NCI-H1092 (cell line): Measurements from ENCODE around the gene KHNYN.
"Not testable (repeated sequence)": the region's sequence is repeated elsewhere in the genome, so short reads cannot be mapped to it uniquely, and the experiment has no call there.

Experiments
- DNase-seq: peaks from one replicate; lab custom pipeline; 2025; lab: John Stamatoyannopoulos, UW

The KHNYN gene

DNA sequence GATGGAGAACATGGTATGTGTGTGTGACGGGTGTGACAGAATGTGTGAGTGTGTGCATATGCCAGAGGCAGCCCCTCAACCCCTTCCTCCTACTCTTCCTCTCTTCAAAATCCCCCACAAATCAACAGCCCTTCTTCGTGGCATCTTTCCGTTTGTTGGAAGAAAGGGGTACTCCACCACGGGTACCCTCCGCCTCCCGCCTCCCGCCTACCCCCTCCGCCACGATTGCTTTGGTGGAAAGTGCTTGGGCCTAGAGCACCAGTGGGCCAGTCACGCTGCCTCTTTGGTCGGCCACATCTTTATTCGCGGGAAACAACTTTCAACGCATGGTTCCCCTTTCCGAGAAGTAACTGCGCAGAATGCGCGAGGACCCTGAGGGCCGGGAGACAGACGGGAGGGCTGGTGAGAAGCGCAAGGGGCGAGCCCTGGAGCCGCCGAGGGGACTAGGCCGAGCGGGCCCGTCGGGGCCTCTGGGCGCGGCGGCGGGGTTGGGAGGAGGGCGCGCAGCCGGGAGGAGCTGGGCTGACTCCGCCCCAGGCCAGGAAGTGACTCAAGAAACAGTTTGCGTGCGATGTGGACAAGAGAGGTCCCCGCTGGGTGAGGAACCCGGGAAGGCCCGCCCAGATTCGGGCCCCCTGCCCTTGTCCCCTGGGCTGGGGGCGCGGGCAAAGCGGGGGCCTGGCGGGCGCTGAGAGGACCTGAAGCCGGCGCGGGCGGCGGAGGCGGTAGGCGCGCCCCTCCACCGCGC lies at the start of gene KHNYN, which contains the start of gene CBLN3:
TSS of gene KHNYN (plus strand) at position 560 of the 748 bp plus-strand sequence. CDS start 777 bp downstream, outside the sequence.
TSS of gene CBLN3 (minus strand) at position 274 of the 748 bp plus-strand sequence. CDS start 614 bp downstream, outside the sequence.
- DNase-seq: peak; percentile 77

DNA sequence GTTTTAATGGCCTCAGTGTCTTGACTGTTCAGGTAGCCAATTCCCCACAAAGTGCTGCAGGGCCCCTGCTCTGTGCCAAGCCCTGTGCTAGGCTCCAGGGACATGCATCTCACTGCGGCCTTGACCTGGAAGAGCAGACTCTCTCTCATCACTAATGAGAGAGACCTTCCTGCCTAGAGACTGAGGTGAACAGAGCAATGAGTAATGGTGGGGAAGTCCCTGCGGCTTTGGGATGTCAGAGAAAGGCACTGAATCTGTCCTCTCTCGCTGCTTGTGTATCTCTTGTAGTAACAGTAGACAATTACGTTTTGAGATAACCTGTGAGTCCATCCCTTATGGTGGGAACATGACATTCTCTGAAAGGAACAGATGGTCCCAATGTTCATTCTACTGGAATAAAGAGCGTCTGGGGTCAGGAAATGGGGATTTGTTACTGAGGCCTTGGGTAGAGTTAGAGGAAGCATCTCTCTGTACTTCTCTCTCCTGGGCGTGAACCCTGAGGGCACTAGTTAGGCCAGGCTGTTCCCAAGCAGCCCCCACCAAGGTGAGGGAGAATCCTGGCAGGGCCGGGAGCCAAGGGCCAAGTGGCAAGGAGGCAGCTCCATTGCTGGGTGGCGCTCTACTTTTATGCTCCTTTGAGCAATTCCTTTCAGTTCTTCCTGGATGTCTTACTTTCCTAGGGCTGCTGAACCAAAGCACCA lies 48.2 kb upstream of the KHNYN start:
- DNase-seq: no peak

DNA sequence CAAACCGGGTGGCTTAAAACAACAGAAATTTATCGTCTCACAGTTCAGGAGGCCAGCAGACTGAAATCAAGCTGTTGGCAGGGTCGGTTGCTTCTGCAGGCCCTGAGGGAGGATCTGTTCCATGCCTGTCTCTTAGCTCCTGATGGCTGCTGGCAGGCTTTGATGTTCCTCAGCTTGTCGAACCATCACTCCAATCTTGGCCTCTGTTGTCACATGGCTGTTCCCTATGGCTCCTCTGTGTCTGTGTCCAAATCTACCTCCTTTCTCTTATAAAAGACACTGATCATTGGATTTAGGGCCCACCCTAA lies 47.7 kb upstream of the KHNYN start:
- no peak for DNase-seq

DNA sequence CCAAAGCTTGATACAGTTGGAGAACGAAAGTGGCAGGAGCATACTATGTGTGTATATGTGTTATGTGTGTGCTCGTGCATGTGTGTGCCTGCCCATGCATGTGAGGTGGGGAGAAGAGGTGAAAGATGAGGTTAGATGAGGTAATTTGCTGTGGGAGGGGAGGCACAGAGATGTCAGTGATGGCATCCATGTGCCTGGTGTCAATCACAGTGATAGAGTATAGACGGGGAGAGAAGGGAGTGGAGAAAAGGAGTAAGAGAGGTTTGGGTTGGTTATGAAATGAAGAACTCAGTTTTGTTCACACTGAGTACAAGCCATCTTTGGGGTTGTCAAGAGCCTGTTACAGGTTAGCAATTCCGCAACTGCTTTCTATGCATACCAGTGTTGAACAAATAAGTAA lies 45.6 kb upstream of the KHNYN start:
- DNase-seq: no peak

DNA sequence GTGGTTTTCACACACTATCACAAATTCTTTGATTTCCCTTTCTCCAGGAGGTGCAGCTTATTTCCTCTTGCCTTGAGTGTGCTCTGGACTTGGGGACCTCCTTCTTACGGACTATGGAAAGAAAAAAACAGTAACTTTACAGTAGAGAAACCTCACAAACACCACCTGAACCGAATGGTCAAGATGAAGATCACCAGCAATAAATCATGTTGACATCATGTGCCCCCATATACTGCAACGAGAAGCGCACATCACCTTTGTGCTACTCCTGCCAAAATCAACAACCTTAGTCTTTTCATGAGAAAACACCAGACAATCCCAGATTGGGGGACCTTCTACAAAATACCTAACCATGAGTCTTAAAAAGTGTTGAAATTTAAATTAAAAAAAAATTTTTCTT lies 44.2 kb upstream of the KHNYN start:
- DNase-seq: no peak

DNA sequence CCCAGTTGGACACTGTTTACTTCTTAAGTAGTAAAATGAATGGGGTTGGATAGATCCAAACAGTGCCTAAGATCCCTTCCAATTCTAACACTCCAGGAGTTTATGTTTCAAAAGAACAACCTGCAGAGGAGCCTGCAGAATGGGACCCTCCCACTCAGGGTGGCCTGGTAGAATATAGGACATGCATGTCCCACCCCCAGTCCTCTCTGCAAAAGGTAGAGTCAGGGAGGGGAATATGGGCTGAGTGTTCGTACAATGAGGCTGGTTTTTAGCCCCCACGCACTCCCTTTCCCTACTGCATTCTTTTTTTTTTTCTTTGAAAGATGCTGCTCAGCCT lies 42.8 kb upstream of the KHNYN start:
- DNase-seq: no peak

DNA sequence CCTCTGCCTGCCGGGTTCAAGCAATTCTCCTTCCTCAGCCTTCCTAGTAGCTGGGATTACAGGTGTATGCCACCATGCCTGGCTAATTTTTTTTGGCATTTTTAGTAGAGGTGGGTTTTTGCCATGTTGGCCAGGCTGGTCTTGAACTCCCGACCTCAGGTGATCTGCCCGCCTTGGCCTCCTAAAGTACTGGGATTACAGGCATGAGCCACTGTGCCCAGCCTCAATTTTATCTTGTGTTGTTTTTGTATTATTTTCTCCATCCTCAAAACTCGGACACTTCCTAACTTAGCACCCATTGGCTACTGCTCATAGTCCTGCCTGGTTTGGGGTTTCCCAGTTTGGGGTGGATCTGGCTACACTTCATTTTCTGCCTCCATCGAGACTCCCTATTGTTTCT lies 42.2 kb upstream of the KHNYN start:
- not testable (repeated sequence) for DNase-seq

DNA sequence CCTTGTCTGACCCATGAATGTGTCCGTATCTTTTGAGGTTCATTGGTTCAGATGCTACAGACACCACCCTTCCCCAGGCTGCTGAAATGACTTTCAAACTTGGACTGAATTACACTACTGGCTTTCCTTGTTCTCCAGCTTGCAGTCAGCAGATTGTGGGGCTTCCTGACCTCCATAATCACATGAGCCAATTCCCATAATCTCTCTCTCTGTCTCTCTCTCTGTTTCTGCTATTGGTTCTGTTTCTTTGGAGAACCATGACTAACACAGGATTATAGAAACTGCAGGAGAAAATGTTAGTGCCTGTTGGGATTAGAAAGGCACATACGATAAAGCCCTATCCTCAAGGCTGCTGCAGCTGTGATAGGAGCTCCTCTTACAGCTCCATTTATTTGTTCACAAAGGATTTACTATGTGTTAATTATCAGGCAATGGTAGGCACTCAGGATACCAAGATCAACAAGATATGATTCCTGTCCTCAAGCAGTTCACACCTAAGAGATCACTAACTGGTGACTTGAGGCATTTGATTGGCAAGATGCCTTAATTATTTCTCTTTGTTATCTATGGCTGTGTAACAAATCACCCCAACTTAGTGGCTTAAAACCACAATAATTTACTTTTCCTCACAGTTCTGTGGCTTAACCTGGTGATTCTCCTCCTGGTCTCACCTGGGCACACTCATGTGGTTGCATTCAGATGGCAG lies 41.1 kb upstream of the KHNYN start:
- no peak for DNase-seq

DNA sequence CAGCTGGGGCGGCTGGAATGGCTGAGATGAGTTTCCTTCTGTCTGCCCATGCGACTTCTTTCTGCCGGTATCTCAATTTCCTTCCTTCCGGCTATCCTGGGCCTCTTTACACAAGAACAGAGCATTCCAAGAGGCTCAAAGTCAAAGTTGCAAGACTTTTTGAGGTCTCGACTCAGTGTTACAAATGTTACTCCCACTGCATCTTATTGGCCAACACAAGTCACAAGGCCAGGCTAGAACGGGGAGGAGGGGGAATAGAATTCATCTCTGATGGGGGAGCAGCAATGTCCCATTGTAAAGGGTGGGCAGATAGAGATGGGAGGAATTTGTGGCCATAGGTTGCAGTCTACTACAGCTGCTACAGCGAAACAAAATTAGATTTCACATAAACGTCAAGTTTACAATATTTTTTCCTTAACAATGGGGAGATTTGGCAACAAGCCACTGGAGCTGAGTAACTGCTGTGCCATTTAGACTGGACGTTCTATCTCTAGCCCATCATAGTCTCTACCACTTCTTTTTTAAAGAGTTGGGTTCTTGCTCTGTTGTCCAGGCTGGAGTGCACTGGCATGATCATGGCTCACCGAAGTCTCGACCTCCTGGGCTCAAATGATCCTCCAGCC lies 40.4 kb upstream of the KHNYN start:
- no peak for DNase-seq

DNA sequence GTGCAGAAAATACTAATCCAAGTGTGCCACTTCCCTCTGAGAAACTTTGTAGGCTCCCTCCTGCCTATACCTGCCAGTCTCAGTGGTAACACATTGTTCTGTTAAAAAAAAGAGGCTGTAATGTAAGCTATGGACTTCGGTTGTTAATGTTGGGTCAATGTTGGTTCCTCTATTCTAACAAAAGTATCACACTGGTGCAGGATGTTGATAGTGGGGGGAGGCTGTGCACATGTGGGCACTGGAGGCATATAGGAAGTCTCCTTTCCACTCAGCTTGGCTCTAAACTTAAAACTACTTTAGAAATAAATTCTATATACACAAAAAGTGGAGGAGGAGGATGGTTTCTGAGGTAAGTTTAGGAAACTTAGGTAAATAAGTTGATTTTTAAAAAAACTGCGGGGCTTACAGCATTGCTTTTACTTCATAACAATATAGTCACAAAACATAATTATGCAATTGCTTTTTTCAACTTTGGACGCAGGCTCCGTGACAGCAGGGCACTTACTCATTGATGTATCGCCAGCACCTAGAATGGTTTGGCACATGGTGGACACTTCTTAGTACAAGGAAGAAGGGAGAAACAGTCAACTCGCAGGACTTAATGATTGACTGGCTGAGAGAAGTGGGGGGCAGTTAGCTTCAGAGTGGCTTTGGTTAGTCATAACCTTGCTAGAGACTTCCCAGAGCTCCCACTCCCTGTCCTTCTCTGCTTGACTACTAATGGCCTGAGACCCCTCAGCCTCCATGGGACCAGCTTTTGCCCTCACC lies 38.9 kb upstream of the KHNYN start:
- no peak for DNase-seq

DNA sequence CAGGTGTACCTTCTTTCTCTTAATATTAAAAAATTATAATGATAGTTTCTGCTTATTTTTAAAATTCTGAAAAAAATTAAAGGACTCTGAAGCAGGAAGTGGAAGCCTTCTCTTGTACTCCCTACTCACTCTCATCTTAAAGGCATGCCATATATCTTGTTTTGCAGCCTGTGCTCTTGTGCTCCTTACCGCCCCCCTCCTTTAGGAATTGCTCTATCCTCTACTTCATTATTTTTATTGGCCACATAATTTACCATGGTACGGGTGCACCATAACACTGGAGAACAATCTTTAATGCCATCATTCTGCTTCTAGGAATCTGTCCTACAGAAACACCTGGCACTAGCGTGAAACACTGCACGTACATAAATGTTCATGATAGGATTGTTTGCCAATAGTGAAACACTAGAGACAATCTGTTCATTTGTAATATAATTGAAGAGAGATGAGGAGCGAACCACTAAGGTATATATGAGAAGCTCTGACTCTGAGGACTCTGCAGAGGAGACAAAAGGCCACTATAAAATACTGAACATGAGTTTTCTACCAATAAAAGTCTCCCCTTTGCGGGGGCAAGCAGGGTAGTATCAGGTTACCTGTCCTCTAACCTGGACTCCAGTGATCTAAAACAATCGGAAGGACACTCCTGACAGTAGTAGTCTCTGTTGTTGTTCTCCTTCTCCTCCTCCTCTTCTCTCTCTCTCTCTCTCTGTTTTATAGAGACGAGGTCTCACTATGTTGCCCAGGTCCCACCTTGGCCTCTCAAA lies 37.2 kb upstream of the KHNYN start:
- DNase-seq: no peak

DNA sequence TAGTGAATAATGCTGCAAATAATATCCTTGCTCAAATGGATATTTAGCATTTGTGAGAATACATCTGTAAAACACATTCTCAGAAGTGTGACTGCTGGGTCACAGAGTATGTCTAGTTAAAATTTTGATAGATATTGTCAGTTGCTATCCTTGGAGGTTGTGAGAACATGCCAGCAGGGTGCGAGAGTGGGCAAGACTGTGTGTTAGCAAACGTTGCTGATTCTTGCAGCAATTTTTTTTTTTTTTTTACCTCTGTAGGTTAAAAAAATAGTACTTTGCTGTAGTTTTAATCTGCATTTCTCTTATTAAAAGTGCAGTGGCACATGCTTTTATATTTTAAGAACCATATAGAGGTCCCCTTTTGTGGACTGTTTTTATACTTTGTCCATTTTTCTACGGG lies 35.5 kb upstream of the KHNYN start:
- DNase-seq: no peak

DNA sequence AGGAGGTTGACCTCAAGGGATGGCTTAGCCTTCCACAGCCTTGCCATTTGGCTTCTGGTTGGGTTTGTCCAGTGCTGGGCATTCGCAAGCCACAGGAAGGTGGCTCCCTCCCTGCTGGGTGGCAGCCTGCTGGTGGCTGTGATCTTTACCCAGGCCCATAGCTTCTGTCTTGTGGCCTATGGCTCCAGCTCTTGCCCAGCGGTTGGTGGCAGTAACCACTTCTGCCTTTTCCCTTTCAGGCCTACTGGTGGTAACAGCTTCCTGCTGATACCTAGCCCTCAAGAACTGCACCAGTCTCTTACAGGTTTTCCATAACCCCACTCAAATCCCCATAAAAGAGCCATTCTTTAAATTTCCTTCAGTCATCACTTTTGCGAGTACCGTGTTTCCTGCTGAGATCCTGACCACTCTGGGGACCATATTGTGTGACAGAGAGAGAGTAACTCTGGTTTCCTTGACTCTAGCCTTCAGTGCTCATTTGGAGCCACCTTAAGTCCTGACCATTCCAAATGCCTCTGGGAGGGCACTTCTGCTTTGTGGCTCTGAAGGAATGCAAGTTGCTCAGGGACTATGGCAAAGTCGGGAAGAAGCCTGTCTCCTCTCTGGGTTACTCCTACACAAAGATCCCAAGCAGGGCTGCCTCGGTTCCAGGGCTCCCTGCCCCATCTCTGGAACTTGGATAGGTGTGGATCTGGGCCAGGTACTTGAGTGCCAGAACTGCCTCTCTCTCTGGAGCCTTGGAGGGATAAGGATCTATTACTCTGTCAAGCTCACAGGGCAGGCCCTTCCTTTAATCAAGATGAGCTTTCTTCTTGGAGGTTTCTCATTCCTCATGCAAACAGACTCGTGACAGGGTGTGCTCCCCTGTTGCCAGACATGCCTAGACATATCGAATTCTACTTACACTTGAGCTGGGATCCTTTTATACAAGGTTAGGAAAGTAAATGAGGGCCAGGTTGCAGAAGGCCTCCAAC lies 33.9 kb upstream of the KHNYN start:
- DNase-seq: no peak

DNA sequence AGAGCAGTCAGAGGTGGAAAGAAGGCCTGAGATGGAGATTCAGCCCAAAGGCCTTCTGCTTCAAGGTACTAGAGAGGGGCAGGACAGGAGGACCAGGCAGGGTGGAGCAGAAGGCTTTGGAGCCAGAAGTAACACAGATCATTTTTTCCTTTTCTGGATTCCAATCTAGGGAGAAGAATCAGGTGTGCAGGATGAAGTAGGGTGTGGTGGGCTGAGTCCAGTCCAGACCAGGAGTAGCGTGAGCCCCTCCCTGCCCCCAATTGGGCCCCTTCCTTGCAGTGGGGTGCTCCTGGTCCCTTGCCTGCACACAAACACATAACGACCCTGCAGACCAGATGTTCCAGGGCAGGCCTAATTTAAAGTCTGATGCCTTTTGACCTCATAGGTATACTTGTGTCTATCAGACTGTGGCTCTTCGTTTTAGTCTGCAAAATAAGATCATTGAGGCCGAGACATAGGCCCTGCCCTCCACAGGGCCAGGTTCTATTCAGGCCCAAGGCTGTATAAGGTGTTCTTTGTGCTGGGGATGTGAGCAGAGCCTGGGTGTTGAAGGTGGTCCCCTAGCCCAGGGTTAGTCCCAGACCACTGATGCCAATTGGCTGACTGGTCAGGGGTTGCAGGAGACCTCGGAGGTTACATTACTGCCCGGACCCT lies 32.0 kb upstream of the KHNYN start:
- DNase-seq: no peak

DNA sequence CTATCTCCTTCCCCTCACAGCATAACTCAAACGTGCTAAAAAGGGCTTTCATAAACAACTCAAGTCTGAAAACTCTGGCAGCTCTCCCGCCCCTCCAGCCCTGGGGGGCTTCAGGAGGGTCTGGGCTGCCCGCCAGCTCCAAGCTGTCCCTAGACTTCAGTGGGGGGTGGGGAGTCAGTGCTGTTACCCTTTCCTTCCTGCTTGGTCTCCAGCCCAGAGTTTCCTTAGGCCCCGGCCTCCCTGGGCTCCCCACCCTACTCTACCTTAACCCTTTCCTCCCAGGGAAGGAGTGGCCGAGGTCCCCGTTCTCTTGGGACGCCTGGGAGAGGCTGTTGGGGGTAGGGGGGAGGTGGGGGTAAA lies 31.5 kb upstream of the KHNYN start:
- DNase-seq: no peak

DNA sequence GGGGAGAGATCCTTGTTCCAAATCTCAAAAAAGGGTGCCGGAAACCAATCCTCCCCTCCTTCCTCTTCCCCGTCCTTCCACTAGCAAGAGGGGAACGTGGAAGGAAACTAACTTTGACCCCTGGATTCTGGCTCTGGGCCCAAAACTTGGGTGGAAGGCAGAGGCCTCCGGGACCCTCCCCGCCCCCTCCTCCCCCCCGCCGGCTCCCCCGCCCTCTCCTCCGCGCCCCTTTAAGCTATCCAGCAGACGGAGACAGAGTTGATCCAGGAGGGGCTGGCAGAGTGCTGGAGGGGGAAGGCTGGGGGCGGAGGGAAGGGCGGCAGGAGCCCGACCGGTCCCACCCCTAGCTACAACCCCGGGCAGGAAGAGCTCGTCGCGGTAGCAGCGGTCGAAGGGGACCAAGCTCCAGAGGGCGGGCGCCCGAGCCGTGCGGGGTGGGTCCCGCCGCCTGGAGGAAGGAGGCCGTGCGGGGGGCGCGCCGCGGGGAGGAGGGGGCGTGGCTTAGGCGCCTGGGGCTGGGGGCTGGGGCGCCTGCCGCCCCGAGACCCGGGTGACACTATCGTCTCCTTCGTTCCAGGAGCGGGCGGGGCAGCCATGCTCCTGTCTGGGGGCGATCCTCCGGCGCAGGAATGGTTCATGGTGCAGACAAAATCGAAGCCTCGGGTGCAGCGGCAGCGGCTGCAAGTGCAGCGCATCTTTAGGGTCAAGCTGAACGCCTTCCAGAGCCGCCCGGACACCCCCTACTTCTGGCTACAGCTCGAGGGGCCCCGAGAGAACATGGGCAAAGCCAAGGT lies 30.9 kb upstream of the KHNYN start, which contains the start of gene NYNRIN:
TSS of gene NYNRIN (plus strand) at position 351 of the 794 bp plus-strand sequence. CDS start at position 595, 244 bp downstream.
- DNase-seq: no peak

DNA sequence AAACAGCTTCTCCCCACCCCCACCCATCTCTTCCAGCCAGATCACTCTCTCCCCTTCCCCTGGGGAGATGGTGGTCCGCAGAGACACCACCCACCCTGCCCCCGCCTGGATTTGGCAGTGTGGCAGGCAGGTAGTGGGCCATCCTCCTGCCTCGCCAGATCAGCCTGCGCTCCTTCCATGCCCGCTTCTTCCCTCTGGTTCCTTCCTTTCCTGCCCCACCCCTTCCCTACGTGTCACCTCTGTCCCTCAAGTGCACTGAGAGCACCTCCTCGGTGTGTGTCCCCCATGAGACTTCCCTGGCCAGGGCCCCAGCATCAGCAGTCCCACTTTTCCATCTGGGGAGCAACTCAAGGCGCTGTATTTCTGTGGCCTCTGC lies 30.3 kb upstream of the KHNYN start:
- DNase-seq: no peak

DNA sequence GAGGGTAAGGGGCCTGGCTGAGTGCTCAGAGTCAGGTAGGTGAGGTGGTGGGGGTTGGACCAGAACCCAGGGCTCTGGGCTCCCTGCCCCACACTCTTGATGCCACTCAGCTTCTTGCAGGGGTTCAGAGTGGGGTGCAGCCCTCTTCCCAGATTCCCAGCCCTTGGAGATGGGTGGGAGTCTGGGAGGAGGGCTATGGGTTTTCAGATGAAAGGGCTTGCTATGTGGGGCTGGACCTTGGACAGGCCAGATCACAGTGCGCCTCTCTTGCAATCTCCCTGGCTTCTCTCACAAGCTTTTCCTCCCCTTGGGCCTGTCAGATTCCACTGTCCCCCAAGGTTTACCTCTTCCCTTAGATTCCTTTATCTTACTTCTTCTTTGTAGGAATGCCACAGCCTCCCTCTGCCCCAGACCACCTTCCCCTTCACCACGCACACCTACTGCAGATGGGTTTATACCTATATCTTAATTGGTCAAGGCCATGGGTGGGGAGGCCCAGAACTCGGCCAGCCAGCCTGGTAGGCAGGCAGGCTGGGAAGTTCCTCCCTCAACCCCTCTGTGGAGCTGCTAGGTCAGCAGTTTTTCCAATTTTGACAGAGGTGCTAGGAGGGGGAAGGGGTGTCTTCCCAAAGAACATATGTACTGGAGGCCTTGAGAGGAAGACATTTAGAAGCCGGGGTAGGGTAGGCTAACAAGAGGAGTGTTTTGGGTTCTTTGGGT lies 29.6 kb upstream of the KHNYN start:
- DNase-seq: no peak
